Activated CD4-positive, alpha-beta T cell treated with anti-CD3 and anti-CD28 coated beads, Interleukin-2, amount 50 U/mL, for 48 hours (primary cell): ENCODE measurements around the gene PM20D2.
"Not testable (repeated sequence)": the region's sequence is repeated elsewhere in the genome, so short reads cannot be mapped to it uniquely, and the experiment has no call there.

Experiments used
- DNase-seq, 2 experiments: peaks; one replicate each; pipeline ENCODE4 v3.0.0-alpha.2; 2020

The PM20D2 gene

DNA sequence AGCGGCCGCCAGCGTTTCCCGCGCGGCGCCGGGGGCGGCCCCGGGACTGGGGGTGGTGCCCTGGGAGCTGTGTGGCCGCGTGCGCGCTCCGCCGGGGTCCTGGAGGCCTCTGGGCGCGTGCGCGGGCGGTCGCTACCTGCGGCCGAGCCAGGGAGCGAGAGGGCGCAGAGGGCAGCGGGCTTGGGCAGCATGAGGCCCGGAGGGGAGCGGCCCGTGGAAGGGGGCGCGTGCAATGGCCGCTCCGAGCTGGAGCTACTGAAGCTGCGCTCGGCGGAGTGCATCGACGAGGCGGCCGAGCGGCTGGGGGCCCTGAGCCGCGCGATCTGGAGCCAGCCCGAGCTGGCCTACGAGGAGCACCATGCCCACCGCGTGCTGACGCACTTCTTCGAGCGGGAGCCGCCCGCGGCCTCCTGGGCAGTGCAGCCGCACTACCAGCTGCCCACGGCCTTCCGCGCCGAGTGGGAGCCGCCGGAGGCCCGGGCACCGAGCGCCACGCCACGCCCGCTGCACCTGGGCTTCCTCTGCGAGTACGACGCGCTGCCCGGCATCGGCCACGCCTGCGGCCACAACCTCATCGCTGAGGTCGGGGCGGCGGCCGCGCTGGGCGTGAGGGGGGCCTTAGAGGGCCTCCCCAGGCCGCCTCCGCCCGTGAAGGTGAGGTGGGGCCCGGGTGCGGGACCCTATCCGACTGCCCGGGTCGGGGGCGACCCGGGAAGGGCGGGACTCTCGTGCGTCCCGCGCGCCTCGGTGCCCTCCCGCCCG, at the start of gene PM20D2:
PM20D2 (plus strand) TSS at position 100 of the 762 bp plus-strand sequence; CDS start at position 190, 90 bp downstream.
- peak; percentile 69 to 75 for DNase-seq

GRCh38 chr6:89098461-89098860, 47.4 kb upstream of the PM20D2 start:
- no peak for DNase-seq

GRCh38 chr6:89100114-89100513, 45.7 kb upstream of the PM20D2 start:
- DNase-seq: no peak

GRCh38 chr6:89110284-89110683, 35.6 kb upstream of the PM20D2 start:
- DNase-seq: no peak

DNA sequence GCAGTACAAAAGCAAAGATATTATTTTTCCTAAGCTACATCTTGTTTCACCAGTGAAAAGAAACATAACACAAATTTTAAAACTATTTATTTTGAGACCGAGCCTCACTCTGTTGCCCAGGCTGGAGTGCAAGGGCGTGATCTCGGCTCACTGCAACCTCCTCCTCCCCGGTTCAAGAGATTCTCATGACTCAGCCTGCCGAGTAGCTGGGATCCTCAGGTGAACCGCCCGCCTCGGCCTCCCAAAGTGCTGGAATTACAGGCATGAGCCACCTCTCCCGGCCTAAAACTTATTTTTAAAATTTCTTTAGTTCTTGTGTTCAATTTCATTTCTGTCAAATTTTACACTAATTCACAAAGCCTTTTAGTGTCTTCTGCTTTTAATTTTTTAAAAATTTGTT, 33.9 kb upstream of the PM20D2 start:
- DNase-seq: no peak

DNA sequence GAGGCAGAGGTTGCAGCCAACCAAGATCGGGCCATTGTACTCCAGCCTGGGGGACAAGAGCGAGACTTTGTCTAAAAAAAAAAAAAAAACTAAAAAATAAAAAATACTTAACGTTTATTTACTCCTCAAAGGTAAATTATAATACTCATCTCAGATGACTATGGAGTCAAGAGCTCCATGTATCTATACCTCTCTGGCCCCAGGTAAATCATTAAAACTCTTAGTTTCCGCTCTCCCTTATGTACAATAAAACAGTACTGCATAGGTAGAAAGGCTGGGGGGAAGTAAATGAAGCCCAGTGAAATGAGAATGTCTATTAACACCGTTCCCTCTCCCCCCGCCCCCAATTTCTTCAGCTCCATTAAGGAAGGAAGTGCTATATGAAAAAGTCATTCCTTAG, 29.2 kb upstream of the PM20D2 start:
- no peak for DNase-seq

DNA sequence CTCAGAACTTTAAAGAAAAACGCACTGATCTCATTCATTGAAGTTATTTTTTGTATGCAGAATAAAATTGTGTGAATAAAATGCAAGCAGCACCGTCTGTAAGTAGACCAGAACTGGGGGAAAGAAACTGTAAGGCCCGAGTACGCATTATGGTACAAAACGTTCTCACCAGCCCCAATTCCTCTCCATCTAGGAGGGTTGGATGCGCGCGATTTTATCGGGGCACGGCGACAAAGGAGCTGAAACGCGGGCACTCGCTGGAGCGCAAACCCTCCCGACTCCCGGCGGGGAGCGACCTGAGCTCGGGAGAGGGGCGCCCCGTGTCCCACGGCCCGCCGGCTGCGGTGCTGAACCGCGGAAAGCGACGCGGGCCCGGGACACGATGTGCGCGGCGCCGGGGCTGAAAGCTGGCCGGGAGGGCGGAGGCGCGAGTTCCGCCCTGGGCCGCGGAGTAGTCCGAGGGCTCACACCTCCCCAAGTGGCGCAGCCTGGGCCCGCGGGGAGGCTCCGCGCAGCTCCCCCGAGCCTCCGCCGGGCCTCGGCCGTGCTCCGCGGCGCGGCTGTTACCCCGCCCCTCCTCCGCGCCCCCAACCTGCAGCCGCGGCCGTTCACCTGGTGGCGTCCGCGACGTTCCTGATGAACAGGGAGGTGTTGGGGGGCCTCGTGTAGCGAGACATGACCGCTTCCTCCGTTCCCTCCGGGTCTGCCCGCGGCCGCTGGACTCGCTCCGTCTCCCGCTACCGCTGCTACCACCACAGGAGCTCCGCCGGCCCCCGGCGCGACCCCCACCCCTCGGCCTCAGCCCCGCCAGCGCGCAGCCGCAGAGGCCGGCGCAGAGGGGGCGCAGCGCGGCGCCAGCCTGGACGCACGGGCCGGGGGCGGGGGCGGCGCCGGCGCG, 28.4 kb upstream of the PM20D2 start, which contains the start of gene SRSF12:
SRSF12 (minus strand) TSS at position 861 of the 898 bp plus-strand sequence; CDS start at position 677, 184 bp downstream.
- DNase-seq: peak; percentile 31 to 43

DNA sequence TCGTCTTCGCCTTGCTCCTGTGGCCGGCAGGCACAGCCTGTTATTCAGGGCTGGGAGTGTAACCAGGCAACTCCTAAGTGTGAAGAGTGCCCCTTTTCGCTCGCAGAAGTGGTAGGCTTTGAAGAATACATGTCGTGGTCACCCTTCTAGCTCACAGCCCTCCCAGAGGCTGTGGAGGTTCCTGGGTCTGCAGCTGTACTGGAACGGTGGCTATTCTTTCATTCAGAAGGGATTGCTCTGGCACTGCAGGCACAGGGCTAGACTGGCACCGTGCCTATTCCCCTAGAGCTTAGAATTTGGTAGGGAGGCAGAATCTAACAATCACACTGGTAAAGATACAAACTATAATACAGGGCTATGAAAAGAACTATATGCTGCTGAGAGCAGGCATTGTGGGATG, 26.9 kb upstream of the PM20D2 start:
- DNase-seq: no peak

GRCh38 chr6:89120371-89120770, 25.5 kb upstream of the PM20D2 start:
- no peak for DNase-seq

DNA sequence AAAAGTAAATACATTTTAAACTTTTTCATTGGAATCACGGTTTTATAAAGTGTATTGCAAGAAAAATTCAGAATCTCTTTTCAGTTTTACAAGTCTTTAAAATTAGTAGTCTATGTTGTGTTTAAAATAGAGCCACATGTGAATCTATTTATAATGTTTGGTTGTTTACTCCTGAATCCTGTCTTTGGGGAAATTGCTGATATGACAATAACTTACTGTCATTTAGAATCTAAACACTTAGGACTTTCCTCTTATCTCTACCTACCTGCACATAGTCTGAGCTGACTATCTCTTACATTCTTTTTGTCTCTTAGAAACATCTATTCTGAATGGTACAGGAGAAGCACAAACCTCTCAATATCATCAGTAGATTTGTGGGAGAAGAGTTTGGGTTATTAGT, 23.9 kb upstream of the PM20D2 start:
- no peak for DNase-seq

- no peak for DNase-seq
Measured at GRCh38 chr6:89122625-89123024, 23.2 kb upstream of the PM20D2 start.

DNA sequence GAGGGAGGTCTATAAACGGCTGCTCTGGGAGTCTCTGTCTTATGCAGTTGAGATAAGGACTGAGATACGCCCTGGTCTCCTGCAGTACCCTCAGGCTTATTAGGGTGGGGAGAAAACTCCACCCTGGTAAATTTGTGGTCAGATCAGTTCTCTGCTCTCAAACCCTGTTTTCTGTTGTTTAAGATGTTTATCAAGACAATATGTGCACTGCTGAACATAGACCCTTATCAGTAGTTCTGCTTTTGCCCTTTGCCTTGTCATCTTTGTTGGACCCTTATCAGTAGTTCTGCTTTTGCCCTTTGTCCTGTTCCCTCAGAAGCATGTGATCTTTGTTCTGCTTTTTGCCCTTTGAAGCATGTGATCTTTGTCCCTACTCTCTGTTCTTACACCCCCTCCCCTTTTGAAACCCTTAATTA, 17.6 kb upstream of the PM20D2 start:
- not testable (repeated sequence) for DNase-seq

GRCh38 chr6:89131599-89131998, 14.3 kb upstream of the PM20D2 start:
- DNase-seq: no peak

DNA sequence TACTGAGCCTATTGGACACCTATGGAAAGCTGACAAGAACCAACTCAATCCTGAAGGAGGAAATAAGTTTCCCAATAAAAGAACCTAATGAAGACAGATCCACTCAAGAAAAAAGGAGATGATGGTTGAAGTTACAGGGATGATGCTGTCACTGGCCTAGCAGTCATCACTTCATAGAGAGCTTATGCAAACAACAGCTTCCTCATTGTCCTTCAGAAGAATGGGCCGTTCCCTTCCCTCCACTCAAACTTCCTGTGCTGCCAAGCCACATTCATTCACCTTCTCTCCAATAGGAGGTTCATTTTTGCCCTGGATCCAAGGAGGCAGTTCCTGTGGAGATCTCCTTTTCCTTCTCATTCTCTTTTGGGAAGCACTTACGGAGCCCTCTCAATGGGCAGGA, 13.8 kb upstream of the PM20D2 start:
- DNase-seq: no peak

DNA sequence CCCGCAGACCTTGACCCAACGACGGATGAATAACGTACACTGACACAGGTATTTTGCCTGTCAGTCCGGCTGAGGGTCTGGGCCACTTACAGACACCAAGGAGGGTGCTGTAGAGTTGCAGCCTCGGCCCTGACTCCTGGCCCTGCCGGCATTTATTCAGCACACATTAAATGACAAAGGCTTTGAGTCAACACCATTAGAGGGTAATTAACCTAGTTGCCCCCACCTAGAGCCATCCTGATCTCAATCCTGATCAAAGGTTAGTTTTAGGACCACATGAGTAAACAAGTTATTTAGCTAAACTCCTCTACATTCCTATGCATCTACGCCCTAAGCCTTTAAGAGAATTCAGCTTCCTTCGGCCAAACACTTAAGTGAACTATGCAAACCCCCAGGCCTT, 11.9 kb upstream of the PM20D2 start:
- DNase-seq: no peak

DNA sequence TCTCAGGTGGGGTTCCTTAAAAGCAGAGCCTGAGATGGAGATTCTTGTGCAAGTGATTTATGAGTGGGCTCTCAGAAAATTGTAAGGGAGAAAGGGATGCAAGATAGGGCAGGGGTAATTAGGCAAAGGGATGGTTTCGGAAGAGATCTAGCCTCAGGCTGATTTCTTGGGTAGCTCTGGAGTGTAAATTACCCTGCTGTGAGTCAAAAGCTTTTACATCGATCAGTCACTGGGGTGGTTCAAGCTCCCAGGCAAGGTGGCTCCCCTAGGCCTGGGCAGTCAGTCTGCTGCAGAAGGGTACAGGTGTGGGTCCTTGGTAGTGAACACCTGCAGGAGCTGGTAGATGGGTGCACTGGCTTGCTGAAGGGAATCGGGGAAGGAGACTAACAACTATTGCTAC, 11.1 kb upstream of the PM20D2 start:
- no peak for DNase-seq

DNA sequence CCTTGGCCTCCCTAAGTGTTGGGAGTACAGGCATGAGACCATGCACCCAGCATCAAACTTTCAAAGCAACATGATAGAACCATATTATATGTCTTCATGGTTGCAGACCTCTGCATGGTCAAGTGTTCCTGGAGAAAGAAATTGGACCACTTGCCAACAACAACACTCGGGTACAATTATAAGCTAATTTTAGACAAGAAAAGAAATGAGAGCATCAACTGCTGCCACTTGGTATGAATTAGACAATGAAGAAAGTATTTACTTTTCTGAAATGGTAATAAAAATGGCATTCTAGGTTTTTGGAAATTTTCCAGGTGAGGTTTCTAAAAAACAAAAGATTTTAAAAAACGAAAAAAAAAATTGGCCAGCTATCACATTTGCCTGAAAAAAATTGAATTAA, 7.7 kb upstream of the PM20D2 start:
- DNase-seq: no peak

GRCh38 chr6:89139509-89140346, 6.1 kb upstream of the PM20D2 start:
- DNase-seq: no peak

DNA sequence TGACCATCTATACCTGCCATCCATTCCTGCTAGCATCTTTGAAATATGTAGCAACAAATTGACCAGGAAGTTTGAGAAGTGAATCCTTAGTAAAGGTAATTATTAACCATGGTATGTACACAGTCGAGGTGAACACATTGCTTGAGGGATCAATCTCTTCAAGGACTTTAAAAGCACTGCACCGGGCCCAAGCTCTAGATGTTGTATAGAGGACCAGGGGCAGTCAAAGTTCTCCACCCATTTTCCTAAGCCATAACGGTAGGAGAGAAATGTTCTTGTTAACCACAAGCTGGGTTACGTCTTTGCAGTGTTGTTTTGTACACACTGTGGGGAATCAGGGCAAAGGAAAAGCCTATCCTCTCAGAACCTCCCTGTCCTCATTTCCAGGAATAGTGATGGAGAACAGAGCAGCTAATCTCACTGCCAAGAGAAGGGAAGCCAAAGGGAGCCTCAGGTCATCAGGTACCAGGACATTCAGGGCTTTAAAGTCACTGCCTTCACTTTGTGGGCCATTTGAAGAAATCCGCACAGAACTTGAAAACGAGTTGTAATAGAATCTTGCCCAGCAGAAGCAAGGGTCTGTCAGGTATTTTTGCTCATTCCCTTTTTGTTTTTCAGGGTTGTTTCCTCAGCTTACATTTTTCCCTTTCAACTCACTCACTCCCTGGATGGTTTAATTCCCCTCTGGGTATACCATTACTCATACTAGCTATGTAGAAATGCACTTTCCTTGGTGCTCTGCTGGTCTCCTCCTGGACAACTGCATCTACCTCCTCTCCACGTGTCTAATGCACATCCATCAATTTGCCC, 5.3 kb upstream of the PM20D2 start:
- no peak for DNase-seq

DNA sequence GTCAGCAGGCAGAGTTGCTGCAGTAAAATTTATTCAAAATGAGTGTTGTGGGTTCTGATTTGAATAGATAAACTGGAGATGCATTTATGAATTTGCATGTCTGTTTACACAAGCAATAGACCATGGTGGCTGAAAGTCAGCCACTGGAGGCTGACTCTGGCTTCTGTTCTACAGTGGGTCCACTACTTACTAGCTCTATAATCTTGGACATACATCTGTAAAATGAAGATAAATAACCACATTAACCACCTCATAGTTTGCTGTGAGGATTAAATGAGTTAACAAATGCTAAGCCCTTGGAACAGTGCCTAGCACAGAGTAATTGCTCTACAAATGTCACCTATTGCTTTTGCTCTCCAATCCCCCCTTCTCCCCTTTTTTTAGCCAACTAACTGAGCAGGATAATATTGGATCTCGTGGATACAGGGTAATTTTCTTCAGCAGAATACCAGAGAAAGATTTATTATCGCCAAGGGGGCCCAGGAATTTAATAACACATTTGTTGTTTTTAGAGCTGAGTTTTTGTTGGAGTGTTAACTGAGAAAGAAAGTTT, 1.4 kb upstream of the PM20D2 start:
- DNase-seq: peak in 1 of 2 experiments; percentile 9

- DNase-seq: no peak
Measured at GRCh38 chr6:89145091-89145955, 532 bp upstream of the PM20D2 start.
